Measurements from ENCODE around the gene DNAJC11. TPM values are rescaled to one million over a fixed set of nuclear protein-coding genes. Genes with fewer than 3 reads are reported as not detected.

Gene DNAJC11
- total RNA-seq, 1 experiment from 2014 or later, result 75.6 TPM

DNA sequence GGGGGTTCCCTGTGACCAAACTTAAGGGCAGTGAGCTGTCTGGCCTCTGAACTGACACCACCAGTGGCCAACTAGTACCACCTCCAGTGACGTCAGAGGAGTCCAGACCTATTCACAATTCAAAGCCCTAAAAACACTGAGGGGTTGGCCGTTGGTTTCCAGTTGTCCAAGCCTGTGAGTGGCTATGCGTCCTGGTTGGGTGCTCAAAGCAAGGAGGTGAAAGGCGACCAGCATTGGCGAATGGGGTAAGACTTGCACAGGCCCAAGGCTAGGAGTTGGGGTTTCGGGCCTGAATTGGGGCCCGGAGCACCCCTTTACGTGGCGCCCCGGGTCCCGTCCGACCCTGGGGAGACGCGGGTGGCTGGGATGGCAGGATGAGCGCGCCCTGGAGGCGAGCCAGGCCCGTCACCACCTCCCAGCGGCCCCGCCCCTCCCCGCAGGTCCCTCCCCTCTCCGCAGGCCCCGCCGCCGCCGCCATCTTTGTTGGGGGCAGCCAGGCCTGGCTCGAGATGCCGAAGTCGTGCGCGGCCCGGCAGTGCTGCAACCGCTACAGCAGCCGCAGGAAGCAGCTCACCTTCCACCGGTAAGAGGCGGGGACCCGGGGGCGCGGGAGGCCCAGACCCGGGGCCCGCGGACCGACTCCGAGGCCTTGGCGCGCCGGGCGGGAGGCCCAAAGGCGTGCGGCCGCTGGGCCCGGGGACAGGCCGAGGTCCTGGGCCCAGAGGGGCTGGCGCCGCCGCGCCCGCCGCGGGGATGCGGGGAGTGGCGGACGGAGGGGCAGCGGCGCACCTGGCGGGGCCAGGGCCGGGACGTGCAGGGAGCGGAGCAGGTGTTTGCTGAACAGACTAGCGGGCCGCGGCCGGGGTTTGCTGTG is 76.7 kb downstream of the DNAJC11 start, which contains the start of gene THAP3 (continued):
- TF ChIP-seq, protein P1, sequence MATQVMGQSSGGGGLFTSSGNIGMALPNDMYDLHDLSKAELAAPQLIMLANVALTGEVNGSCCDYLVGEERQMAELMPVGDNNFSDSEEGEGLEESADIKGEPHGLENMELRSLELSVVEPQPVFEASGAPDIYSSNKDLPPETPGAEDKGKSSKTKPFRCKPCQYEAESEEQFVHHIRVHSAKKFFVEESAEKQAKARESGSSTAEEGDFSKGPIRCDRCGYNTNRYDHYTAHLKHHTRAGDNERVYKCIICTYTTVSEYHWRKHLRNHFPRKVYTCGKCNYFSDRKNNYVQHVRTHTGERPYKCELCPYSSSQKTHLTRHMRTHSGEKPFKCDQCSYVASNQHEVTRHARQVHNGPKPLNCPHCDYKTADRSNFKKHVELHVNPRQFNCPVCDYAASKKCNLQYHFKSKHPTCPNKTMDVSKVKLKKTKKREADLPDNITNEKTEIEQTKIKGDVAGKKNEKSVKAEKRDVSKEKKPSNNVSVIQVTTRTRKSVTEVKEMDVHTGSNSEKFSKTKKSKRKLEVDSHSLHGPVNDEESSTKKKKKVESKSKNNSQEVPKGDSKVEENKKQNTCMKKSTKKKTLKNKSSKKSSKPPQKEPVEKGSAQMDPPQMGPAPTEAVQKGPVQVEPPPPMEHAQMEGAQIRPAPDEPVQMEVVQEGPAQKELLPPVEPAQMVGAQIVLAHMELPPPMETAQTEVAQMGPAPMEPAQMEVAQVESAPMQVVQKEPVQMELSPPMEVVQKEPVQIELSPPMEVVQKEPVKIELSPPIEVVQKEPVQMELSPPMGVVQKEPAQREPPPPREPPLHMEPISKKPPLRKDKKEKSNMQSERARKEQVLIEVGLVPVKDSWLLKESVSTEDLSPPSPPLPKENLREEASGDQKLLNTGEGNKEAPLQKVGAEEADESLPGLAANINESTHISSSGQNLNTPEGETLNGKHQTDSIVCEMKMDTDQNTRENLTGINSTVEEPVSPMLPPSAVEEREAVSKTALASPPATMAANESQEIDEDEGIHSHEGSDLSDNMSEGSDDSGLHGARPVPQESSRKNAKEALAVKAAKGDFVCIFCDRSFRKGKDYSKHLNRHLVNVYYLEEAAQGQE (IDR thresholded peaks at IDR 0.05; ENCODE audit: low read depth), result no peak
- no peak for TF ChIP-seq EZH2phosphoT487 (IDR thresholded peaks at IDR 0.05; ENCODE audit: borderline replicate concordance)
- TF ChIP-seq, protein P2, sequence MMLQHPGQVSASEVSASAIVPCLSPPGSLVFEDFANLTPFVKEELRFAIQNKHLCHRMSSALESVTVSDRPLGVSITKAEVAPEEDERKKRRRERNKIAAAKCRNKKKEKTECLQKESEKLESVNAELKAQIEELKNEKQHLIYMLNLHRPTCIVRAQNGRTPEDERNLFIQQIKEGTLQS (IDR thresholded peaks at IDR 0.05), result no peak

DNA sequence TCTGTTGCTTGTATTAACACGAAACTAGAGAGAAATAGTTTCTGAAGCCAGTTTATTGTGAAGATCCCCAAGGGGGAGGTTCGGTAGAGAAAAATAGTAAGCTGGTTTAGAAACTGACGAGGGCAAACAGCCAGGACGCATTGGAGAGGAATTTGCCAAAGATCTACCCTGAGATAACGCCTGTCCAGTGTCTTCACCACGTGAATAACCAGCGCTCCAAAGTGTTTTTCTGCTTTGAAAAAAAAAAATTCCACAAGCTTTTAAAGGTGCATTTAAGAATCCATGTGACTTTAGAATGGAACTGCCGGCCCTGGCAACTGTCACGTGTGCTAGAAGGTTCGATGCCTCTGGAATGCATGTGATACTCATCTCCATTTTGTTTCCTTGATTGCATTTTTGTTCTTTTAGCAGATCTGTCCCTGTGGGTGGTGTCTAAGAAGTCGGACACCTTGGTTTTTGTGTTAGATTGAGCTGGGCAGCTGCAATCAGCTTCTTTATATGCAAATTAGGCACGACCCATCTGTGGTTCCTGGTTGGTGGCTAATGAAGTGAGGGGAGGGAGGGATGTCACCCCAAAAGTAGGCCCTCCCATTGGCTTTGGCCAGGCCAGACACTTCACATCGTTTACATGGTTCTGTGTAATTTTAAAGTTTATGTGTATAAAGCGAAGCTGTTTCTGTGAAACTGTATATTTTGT is 78.2 kb downstream of the DNAJC11 start:
- H3K9ac ChIP-seq (ENCODE audit: low read length), result no peak overlapping the region
- no peak for DNase-seq (ENCODE audit: low read depth, low spot score)
- peaks cover 0 to 18% of the 10 kb centered on the region in 2 experiments; a peak in 2 of 4 replicates for H3K4me1 ChIP-seq (ENCODE audit: control insufficient read depth in 1 of 2, insufficient read depth in 2 of 2, low read length in 2 of 2)
- no peaks in the 10 kb centered on the region for H3K9me2 ChIP-seq (ENCODE audit: insufficient read depth)
- H3K27ac ChIP-seq (ENCODE audit: low read depth, low read length), result peak overlapping the region; percentile 85; the same call in 1 of the 2 replicates
- ChIA-PET CTCF (no interaction called here), RAD21 (ENCODE audit: low non-redundant PET in 1 of 2, low total read pairs in 2 of 2, uncharacterized antibody in 2 of 2, unreplicated experiment in 2 of 2) (no interaction called here), POLR2A (interaction anchor here (0.8 to 1.4 kb wide), 2 partner anchors 14 to 20 kb away, joined by 3 to 6 read pairs; partner anchors contain the start of gene KLHL21)
- peaks cover 26 to 38% of the 10 kb centered on the region in 2 experiments for H3K36me3 ChIP-seq (ENCODE audit: control insufficient read depth in 1 of 2, insufficient read depth in 2 of 2, low read length in 2 of 2)
- no peaks in the 10 kb centered on the region for H3K9me3 ChIP-seq (ENCODE audit: control insufficient read depth in 1 of 2, insufficient read depth in 1 of 2, low read depth in 1 of 2, low read length in 2 of 2)
- BruUV-seq (replicated peaks), result no TSS peak
- H3K27me3 ChIP-seq (ENCODE audit: insufficient read depth, low read length), result no peaks in the 10 kb centered on the region
- H3K79me2 ChIP-seq (ENCODE audit: insufficient read depth, low read length), result peaks cover 80% of the 10 kb centered on the region
- ATAC-seq, result no peak
- intact Hi-C loops (cut with micrococcal nuclease), result no loop called here
- H3K4me3 ChIP-seq (replicated peaks in 1 of 2; ENCODE audit: low read depth in 1 of 2, low read length in 2 of 2), result no peak overlapping the region
- H3K4me2 ChIP-seq (ENCODE audit: low read length), result no peak overlapping the region
- H4K20me1 ChIP-seq (ENCODE audit: insufficient read depth), result no peaks in the 10 kb centered on the region
- H2AFZ ChIP-seq (ENCODE audit: low read depth, low read length, poor library complexity, severe bottlenecking), result no peak overlapping the region
- no peak for TF ChIP-seq CEBPB (IDR thresholded peaks at IDR 0.05; ENCODE audit: low read depth)
- no peak for TF ChIP-seq JUND (IDR thresholded peaks at IDR 0.05)
- TF ChIP-seq CBX3 (IDR thresholded peaks at IDR 0.05; ENCODE audit: low read depth), result no peak
- TF ChIP-seq, protein P3, sequence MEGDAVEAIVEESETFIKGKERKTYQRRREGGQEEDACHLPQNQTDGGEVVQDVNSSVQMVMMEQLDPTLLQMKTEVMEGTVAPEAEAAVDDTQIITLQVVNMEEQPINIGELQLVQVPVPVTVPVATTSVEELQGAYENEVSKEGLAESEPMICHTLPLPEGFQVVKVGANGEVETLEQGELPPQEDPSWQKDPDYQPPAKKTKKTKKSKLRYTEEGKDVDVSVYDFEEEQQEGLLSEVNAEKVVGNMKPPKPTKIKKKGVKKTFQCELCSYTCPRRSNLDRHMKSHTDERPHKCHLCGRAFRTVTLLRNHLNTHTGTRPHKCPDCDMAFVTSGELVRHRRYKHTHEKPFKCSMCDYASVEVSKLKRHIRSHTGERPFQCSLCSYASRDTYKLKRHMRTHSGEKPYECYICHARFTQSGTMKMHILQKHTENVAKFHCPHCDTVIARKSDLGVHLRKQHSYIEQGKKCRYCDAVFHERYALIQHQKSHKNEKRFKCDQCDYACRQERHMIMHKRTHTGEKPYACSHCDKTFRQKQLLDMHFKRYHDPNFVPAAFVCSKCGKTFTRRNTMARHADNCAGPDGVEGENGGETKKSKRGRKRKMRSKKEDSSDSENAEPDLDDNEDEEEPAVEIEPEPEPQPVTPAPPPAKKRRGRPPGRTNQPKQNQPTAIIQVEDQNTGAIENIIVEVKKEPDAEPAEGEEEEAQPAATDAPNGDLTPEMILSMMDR (IDR thresholded peaks at IDR 0.05 in 2 of 3, conservative IDR thresholded peaks at IDR 0.05 in 1 of 3; ENCODE audit: borderline replicate concordance in 1 of 3, insufficient read depth in 1 of 3, low read depth in 2 of 3, low read length in 2 of 3), result no peak
- TF ChIP-seq, protein P4, sequence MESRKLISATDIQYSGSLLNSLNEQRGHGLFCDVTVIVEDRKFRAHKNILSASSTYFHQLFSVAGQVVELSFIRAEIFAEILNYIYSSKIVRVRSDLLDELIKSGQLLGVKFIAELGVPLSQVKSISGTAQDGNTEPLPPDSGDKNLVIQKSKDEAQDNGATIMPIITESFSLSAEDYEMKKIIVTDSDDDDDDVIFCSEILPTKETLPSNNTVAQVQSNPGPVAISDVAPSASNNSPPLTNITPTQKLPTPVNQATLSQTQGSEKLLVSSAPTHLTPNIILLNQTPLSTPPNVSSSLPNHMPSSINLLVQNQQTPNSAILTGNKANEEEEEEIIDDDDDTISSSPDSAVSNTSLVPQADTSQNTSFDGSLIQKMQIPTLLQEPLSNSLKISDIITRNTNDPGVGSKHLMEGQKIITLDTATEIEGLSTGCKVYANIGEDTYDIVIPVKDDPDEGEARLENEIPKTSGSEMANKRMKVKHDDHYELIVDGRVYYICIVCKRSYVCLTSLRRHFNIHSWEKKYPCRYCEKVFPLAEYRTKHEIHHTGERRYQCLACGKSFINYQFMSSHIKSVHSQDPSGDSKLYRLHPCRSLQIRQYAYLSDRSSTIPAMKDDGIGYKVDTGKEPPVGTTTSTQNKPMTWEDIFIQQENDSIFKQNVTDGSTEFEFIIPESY (IDR thresholded peaks at IDR 0.05; ENCODE audit: extremely low read depth, insufficient replicate concordance, low read length), result no peak
- TF ChIP-seq, protein P1 (IDR thresholded peaks at IDR 0.05; ENCODE audit: low read depth), result no peak

All from HCT116 (cell line).